Sciatic nerve (tissue), 2 donors: ENCODE measurements around the gene ZNF304. TPM values are rescaled to one million over a fixed set of nuclear protein-coding genes. Genes with fewer than 3 reads are reported as not detected.

Experiments used
- ATAC-seq: fragments of 200-7000 bp; cut with Tn5 transposase; one replicate; pipeline ENCODE4 v1.9.1; 2020; ENCODE audit warnings: mild to moderate bottlenecking, moderate library complexity
- DNase-seq: peaks from one replicate; pipeline ENCODE4 v3.0.0-alpha.2; 2020; ENCODE audit warnings: low spot score
- intact Hi-C: fragments of 100-400 bp; cut with DNase I; formaldehyde crosslinking; loops from one replicate; pipeline ENCODE4 v1.14.2; 2022
- total RNA-seq: library from RNA; stranded (reverse); fragmentation: NEBNext Ultra II Directional; extraction: Animal tissue kit (Norgen Biotek cat#: 25700); gene quantifications from one replicate; pipeline ENCODE4 v1.2.1, GENCODE V29; 2021
- donor health status: DM: no; HTN: no; CAD: no.
- donor health status: DM: no; HTN: no; CAD: no.

The ZNF304 gene
- total RNA-seq, 1 donor from 2014 or later: 9.2 TPM

DNA sequence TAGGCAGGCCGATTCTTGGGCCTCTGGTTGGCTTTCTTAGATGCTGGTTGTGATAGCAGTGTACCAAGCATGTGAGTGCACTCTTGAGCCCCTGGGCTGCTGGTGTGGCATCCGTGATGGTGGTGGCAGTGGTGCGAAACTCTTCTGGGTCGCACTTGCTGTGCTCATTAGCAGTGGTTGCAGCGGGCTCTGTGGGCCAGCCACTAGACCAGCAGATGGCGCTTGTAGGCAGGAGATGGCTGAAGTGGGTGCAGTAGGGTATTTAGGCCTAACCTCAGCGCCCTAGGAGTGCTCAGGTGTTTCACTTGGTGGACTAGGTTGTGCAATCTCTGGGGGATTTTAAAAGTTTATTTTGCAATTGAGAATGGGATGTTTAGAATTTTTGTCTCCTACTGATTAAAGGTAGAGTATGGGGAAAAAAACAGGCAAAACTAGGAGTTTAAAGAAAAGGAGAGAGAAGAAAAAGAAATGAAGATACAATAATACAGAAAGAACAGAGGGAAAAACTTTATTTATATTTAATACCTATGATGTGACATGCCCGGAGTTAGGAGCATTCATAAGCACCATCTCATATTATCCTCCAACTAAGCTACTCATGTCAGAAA is 55.5 kb downstream of the ZNF304 start:
- intact Hi-C loops: no loop called here
- ATAC-seq (no peak), DNase-seq (no peak)

Other genes starting within 250 kb of the ZNF304 start
- gene USP29, start 231.3 kb upstream of the ZNF304 start, total RNA-seq: not detected
- not detected for gene ZIM3, start 206.1 kb upstream of the ZNF304 start, total RNA-seq
- gene DUXA, start 183.8 kb upstream of the ZNF304 start, total RNA-seq: not detected
- gene ZNF264, start 159.8 kb upstream of the ZNF304 start, total RNA-seq: 43.5 TPM
- 2.5 TPM for gene AURKC, start 120.2 kb upstream of the ZNF304 start, total RNA-seq
- gene ZNF805, start 110.6 kb upstream of the ZNF304 start, total RNA-seq: 21.2 TPM
- gene ZNF460, start 70.8 kb upstream of the ZNF304 start, total RNA-seq: 80.5 TPM
- 7.0 TPM for gene ZNF543, start 30.8 kb upstream of the ZNF304 start, total RNA-seq
- gene TRAPPC2B, start 12.3 kb downstream of the ZNF304 start, total RNA-seq: 6.0 TPM
- gene ZNF547, start 12.3 kb downstream of the ZNF304 start, total RNA-seq: 4.0 TPM
- gene ZNF548, start 38.6 kb downstream of the ZNF304 start, total RNA-seq: 29.3 TPM
- gene ZNF17, start 59.9 kb downstream of the ZNF304 start, total RNA-seq: 20.1 TPM
- 9.7 TPM for gene ZNF749, start 84.1 kb downstream of the ZNF304 start, total RNA-seq
- 1.6 TPM for gene VN1R1, start 105.9 kb downstream of the ZNF304 start, total RNA-seq
- 12.5 TPM for gene ZNF772, start 126.3 kb downstream of the ZNF304 start, total RNA-seq
- 10.6 TPM for gene ZNF419, start 136.5 kb downstream of the ZNF304 start, total RNA-seq
- 10.7 TPM for gene ZNF773, start 148.7 kb downstream of the ZNF304 start, total RNA-seq
- 9.5 TPM for gene ZNF549, start 176.1 kb downstream of the ZNF304 start, total RNA-seq
- 11.3 TPM for gene ZNF550, start 208.6 kb downstream of the ZNF304 start, total RNA-seq
- gene ZNF416, start 227.6 kb downstream of the ZNF304 start, total RNA-seq: 6.4 TPM
- 4.9 TPM for gene ZIK1, start 232.9 kb downstream of the ZNF304 start, total RNA-seq
- gene ZNF530, start 248.6 kb downstream of the ZNF304 start, total RNA-seq: 3.2 TPM